Lower lobe of right lung (tissue), 2 donors: Measurements from ENCODE around the gene PDE4A. TPM values are rescaled to one million over a fixed set of nuclear protein-coding genes. Genes with fewer than 3 reads are reported as not detected.

Experiments used
- ATAC-seq, 2 donors: fragments of 200-7000 bp; cut with Tn5 transposase; one replicate each; pipeline ENCODE4 v1.9.1; 2020 to 2022; ENCODE audit warnings: mild to moderate bottlenecking in 2 of 2, moderate library complexity in 2 of 2
- DNase-seq: peaks from one replicate; pipeline ENCODE4 v3.0.0-alpha.2; 2020
- H3K27ac ChIP-seq: fragments of 200-600 bp; one replicate; pipeline ENCODE4 v1.8.0; 2022
- H3K27me3 ChIP-seq: fragments of 200-600 bp; one replicate; pipeline ENCODE4 v1.8.0; 2022; ENCODE audit warnings: low read depth
- H3K36me3 ChIP-seq: fragments of 200-600 bp; one replicate; pipeline ENCODE4 v1.8.0; 2022; ENCODE audit warnings: mild to moderate bottlenecking
- H3K4me1 ChIP-seq: fragments of 200-600 bp; one replicate; pipeline ENCODE4 v1.8.0; 2022
- H3K4me3 ChIP-seq: fragments of 200-600 bp; one replicate; pipeline ENCODE4 v1.8.0; 2022; ENCODE audit warnings: mild to moderate bottlenecking
- H3K9me3 ChIP-seq: fragments of 200-600 bp; one replicate; pipeline ENCODE4 v1.8.0; 2022
- CTCF ChIP-seq: fragments of 200-600 bp; IDR thresholded peaks from one replicate; pipeline ENCODE4 v1.8.0; 2022; ENCODE audit warnings: antibody characterized with exemption, mild to moderate bottlenecking
- intact Hi-C: fragments of 100-400 bp; cut with DNase I; formaldehyde crosslinking; loops from one replicate; pipeline ENCODE4 v1.11.0; 2022
- total RNA-seq: library from RNA; stranded (reverse); fragmentation: NEBNext Ultra II Directional; extraction: Animal tissue kit (Norgen Biotek cat#: 25700); gene quantifications from one replicate; pipeline ENCODE4 v1.2.1, GENCODE V29; 2021
- donor health status: DM: no; HTN: yes; CAD: no; lungs with severe emphysema.

Gene PDE4A
- total RNA-seq, 1 donor from 2014 or later: 35.9 TPM

GRCh38 chr19:10500247-10500592 lies 79.9 kb downstream of the PDE4A start:
- Histone ChIP-seq H3K27ac (no peak overlapping the region), H3K4me1 (peaks cover 50% of the 10 kb centered on the region), H3K36me3 (peaks cover 45% of the 10 kb centered on the region), H3K9me3 (no peaks in the 10 kb centered on the region), H3K4me3 (no peak overlapping the region), H3K27me3 (no peaks in the 10 kb centered on the region)
- intact Hi-C loops: no loop called here
- no peak for DNase-seq
- no peak for TF ChIP-seq CTCF
- ATAC-seq: no peak

GRCh38 chr19:10501971-10502523 lies 81.7 kb downstream of the PDE4A start:
- TF ChIP-seq CTCF: no peak
- DNase-seq (peak; percentile 92), ATAC-seq (peak; percentile 84 to 86)
- Histone ChIP-seq H3K27me3 (no peaks in the 10 kb centered on the region), H3K36me3 (peaks cover 26% of the 10 kb centered on the region), H3K9me3 (no peaks in the 10 kb centered on the region), H3K4me1 (peaks cover 56% of the 10 kb centered on the region), H3K27ac (peak overlapping the region; percentile 97), H3K4me3 (peak overlapping the region; percentile 85)
- intact Hi-C loops: no loop called here

GRCh38 chr19:10502524-10503001 lies 82.2 kb downstream of the PDE4A start:
- Histone ChIP-seq H3K9me3 (no peaks in the 10 kb centered on the region), H3K4me3 (peak overlapping the region; percentile 85)
- intact Hi-C loops: no loop called here

GRCh38 chr19:10503002-10503789 lies 82.9 kb downstream of the PDE4A start, which contains the start of gene KEAP1:
Gene KEAP1, minus strand, starts transcription at chr19:10503356. Its CDS starts 3,323 bp downstream, at chr19:10500033.
- peak within 1 kb of the TSS; percentile 85 for H3K4me3 ChIP-seq
- H3K9me3 ChIP-seq: no peaks in the 10 kb centered on the region
- peak within 1 kb of the TSS; percentile 97 for H3K27ac ChIP-seq
- DNase-seq: peak; percentile 59
- no peaks in the 10 kb centered on the region for H3K27me3 ChIP-seq
- ATAC-seq: peak; percentile 34 to 39
- no peak for TF ChIP-seq CTCF
- peaks cover 18% of the 10 kb centered on the region for H3K36me3 ChIP-seq
- intact Hi-C loops: no loop called here
- H3K4me1 ChIP-seq: peaks cover 48% of the 10 kb centered on the region

More at GRCh38 chr19:10502524-10503001, 82.2 kb downstream of the PDE4A start:
- ATAC-seq: peak; percentile 96
- Histone ChIP-seq H3K4me1 (peaks cover 51% of the 10 kb centered on the region), H3K27me3 (no peaks in the 10 kb centered on the region), H3K36me3 (peaks cover 21% of the 10 kb centered on the region), H3K27ac (peak overlapping the region; percentile 97)
- no peak for TF ChIP-seq CTCF
- DNase-seq: peak; percentile 97

- H3K27me3 ChIP-seq: peaks cover 16% of the 10 kb centered on the region
- intact Hi-C loops: no loop called here
- no peak overlapping the region for H3K4me3 ChIP-seq
- no peak overlapping the region for H3K27ac ChIP-seq
- DNase-seq: peak; percentile 87
- peak in 1 of 2 donors; percentile 43 for ATAC-seq
- peaks cover 32% of the 10 kb centered on the region for H3K4me1 ChIP-seq
- no peaks in the 10 kb centered on the region for H3K9me3 ChIP-seq
- TF ChIP-seq CTCF: peak; percentile 87
- no peaks in the 10 kb centered on the region for H3K36me3 ChIP-seq
These were observed 85.4 kb downstream of the PDE4A start for GRCh38 chr19:10505583-10506229.
